Measurements from ENCODE around the gene ATP8B3. TPM values are rescaled to one million over a fixed set of nuclear protein-coding genes. Genes with fewer than 3 reads are reported as not detected.

The ATP8B3 gene
- total and polyA plus RNA-seq, 10 of the 15 experiments (the other 5 are each of a cell fraction or from before 2014, with no cell fraction given), result 0.13 to 1.7 (median 0.52) TPM

DNA sequence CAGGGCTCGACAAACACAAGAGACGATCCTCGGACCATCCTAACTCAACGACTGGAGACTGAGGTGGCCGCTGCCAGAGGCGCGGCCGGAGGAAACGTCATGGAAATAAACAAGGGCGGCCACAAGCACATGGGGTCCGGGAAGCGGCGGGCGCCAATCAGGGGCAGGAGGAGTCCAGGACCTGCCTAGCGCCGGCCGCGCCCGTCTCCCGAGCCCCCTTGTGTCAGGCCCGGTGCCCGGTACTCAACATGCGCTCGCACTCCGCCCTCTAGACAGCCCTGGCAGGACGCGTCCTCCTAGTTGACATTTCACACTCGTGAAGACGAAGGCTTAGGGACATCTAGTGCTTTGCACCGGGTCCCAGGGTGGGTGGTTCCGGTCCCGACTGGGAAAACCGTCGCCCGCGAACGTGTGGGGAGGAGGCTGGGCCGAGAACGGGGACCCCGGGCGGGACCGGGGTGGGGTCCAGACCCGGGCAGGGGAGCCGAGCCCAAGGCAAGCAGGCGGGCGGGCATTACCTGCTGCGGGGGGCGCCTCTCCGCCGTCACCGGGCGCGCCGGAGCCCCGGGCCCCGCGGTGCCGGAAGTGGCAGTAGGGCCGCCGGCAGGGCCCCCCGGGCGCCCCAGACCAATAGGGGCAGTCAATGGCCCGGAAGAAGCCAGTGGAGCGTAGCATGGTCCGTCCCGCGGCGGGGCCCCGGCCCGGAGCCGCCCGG lies 35.8 kb upstream of the ATP8B3 start (continued):
- TF ChIP-seq MYC (IDR thresholded peaks at IDR 0.05; ENCODE audit: insufficient read depth, insufficient read length, insufficient replicate concordance, low read length, severe bottlenecking), result no peak
- TF ChIP-seq ZZZ3 (IDR thresholded peaks at IDR 0.05; ENCODE audit: control insufficient read depth, insufficient read length, low read depth), result no peak
- TF ChIP-seq, protein P1, sequence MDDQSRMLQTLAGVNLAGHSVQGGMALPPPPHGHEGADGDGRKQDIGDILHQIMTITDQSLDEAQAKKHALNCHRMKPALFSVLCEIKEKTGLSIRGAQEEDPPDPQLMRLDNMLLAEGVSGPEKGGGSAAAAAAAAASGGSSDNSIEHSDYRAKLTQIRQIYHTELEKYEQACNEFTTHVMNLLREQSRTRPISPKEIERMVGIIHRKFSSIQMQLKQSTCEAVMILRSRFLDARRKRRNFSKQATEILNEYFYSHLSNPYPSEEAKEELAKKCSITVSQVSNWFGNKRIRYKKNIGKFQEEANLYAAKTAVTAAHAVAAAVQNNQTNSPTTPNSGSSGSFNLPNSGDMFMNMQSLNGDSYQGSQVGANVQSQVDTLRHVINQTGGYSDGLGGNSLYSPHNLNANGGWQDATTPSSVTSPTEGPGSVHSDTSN (IDR thresholded peaks at IDR 0.05; ENCODE audit: insufficient replicate concordance, low read depth, low read length), result no peak
- TF ChIP-seq NFYB (IDR thresholded peaks at IDR 0.05; ENCODE audit: insufficient read depth, low read depth, low read length), result peak; percentile 71; the same call in 1 of the 2 replicates
- TF ChIP-seq, protein P2, sequence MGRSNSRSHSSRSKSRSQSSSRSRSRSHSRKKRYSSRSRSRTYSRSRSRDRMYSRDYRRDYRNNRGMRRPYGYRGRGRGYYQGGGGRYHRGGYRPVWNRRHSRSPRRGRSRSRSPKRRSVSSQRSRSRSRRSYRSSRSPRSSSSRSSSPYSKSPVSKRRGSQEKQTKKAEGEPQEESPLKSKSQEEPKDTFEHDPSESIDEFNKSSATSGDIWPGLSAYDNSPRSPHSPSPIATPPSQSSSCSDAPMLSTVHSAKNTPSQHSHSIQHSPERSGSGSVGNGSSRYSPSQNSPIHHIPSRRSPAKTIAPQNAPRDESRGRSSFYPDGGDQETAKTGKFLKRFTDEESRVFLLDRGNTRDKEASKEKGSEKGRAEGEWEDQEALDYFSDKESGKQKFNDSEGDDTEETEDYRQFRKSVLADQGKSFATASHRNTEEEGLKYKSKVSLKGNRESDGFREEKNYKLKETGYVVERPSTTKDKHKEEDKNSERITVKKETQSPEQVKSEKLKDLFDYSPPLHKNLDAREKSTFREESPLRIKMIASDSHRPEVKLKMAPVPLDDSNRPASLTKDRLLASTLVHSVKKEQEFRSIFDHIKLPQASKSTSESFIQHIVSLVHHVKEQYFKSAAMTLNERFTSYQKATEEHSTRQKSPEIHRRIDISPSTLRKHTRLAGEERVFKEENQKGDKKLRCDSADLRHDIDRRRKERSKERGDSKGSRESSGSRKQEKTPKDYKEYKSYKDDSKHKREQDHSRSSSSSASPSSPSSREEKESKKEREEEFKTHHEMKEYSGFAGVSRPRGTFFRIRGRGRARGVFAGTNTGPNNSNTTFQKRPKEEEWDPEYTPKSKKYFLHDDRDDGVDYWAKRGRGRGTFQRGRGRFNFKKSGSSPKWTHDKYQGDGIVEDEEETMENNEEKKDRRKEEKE (IDR thresholded peaks at IDR 0.05), result no peak
- TF ChIP-seq CHD1 (IDR thresholded peaks at IDR 0.05; ENCODE audit: low read depth, low read length), result peak; percentile 26; the same call in 1 of the 2 replicates
- TF ChIP-seq, protein P3, sequence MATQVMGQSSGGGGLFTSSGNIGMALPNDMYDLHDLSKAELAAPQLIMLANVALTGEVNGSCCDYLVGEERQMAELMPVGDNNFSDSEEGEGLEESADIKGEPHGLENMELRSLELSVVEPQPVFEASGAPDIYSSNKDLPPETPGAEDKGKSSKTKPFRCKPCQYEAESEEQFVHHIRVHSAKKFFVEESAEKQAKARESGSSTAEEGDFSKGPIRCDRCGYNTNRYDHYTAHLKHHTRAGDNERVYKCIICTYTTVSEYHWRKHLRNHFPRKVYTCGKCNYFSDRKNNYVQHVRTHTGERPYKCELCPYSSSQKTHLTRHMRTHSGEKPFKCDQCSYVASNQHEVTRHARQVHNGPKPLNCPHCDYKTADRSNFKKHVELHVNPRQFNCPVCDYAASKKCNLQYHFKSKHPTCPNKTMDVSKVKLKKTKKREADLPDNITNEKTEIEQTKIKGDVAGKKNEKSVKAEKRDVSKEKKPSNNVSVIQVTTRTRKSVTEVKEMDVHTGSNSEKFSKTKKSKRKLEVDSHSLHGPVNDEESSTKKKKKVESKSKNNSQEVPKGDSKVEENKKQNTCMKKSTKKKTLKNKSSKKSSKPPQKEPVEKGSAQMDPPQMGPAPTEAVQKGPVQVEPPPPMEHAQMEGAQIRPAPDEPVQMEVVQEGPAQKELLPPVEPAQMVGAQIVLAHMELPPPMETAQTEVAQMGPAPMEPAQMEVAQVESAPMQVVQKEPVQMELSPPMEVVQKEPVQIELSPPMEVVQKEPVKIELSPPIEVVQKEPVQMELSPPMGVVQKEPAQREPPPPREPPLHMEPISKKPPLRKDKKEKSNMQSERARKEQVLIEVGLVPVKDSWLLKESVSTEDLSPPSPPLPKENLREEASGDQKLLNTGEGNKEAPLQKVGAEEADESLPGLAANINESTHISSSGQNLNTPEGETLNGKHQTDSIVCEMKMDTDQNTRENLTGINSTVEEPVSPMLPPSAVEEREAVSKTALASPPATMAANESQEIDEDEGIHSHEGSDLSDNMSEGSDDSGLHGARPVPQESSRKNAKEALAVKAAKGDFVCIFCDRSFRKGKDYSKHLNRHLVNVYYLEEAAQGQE (IDR thresholded peaks at IDR 0.05; ENCODE audit: low read depth, low read length), result no peak
- TF ChIP-seq CREB1 (IDR thresholded peaks at IDR 0.05; ENCODE audit: low read depth), result 0 out of 2 replicates have a peak, but pooled peaks have one; percentile 7
- no peak for TF ChIP-seq ZNF384 (IDR thresholded peaks at IDR 0.05; ENCODE audit: borderline replicate concordance, low read depth, low read length)
- TF ChIP-seq LARP7 (IDR thresholded peaks at IDR 0.05), result no peak
- TF ChIP-seq, protein P4, sequence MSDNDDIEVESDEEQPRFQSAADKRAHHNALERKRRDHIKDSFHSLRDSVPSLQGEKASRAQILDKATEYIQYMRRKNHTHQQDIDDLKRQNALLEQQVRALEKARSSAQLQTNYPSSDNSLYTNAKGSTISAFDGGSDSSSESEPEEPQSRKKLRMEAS (IDR thresholded peaks at IDR 0.05; ENCODE audit: low read depth, low read length), result no peak
- no peak for TF ChIP-seq KLF5 (IDR thresholded peaks at IDR 0.05; ENCODE audit: partially characterized antibody)
- no peak for TF ChIP-seq HDAC6 (IDR thresholded peaks at IDR 0.05; ENCODE audit: unreplicated experiment)
- TF ChIP-seq, protein P5, sequence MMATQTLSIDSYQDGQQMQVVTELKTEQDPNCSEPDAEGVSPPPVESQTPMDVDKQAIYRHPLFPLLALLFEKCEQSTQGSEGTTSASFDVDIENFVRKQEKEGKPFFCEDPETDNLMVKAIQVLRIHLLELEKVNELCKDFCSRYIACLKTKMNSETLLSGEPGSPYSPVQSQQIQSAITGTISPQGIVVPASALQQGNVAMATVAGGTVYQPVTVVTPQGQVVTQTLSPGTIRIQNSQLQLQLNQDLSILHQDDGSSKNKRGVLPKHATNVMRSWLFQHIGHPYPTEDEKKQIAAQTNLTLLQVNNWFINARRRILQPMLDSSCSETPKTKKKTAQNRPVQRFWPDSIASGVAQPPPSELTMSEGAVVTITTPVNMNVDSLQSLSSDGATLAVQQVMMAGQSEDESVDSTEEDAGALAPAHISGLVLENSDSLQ (IDR thresholded peaks at IDR 0.05), result peak; percentile 15; the same call in 1 of the 2 replicates
- TF ChIP-seq POLR2AphosphoS2 (IDR thresholded peaks at IDR 0.05; ENCODE audit: low read depth, low read length), result no peak

Data from GM12878 (cell line).